ENCODE measurements around the gene KRT40.

GRCh38 chr17:41013606-41014005, 29.5 kb upstream of the KRT40 start:
- TF ChIP-seq CTCF (IDR thresholded peaks at IDR 0.05; ENCODE audit: insufficient read depth, low read length, poor library complexity, severe bottlenecking) (no peak), EZH2phosphoT487 (conservative IDR thresholded peaks at IDR 0.05; ENCODE audit: low read length) (no peak)
